Skeletal muscle cell (primary cell): ENCODE measurements around the gene HIVEP3.

ENCODE experiments used
- DNase-seq: peaks from one replicate; pipeline ENCODE4 v3.0.0-alpha.2; 2010; ENCODE audit warnings: low read depth
- H3K4me3 ChIP-seq: 2 replicates; pipeline ENCODE4 v1.5.1; 2011; ENCODE audit warnings: low read depth, mild to moderate bottlenecking, control low read depth, low read length, moderate library complexity

HIVEP3 gene

DNA sequence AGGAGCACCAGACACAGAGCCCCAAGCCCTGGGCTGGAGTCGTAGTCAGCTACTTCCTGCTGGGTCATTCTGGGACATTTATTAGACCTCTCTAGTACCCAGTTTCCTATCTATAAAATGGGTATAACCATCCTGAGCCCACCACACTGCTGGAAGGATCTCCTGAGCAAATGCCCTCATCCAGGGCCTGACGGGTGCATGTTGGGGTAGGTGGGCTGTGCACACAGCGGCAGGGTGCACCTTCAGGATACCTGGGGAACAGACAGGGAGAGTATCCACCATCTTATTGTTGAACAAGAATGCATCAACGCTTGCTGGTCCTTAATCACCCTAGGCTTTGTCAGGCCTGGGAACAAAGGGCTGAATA, 191.0 kb downstream of the HIVEP3 start:
- H3K4me3 ChIP-seq = no peak overlapping the region
- no peak for DNase-seq

DNA sequence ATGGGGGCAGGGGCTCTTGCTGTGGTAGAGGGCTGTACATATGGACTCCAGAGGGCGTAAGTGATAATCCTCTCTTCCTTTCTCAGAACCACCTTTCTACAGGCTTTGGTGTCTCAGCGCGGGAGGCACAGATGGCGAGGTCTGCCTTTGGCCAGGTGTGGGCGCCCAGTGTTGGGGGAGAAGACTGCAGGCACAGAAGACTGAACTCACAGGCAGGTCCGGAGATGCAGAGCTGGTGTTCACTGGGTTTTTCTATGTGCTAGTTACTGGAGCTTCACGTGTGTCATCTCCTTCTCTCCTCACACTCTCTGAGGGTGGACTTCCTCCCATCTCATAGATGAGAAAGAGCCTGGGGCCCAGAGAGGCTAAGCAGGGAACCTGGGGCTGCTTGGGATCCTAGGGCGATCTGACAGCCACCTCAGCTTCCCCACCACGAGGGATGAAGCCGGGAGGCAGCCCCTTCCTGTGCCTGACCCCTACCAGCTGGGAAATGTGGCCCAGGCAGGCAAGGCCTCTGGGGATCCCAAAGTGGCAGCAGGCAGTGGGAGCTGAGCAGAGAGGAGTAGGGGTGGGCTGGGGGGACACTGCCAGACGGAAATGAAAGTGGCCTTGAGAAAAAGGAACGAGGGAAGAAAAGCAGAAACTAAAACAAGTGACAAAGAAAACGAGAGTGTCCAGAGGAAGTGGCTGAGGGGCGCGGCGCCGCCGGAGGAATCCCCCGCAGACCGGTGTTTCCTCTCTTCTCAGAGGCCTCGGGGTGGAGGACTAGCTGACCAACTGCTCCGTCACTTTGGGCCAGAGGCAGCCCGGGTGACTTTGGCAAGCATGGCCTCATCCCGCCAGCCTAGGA, 191.6 kb downstream of the HIVEP3 start:
- DNase-seq = no peak
- no peak overlapping the region for H3K4me3 ChIP-seq

DNA sequence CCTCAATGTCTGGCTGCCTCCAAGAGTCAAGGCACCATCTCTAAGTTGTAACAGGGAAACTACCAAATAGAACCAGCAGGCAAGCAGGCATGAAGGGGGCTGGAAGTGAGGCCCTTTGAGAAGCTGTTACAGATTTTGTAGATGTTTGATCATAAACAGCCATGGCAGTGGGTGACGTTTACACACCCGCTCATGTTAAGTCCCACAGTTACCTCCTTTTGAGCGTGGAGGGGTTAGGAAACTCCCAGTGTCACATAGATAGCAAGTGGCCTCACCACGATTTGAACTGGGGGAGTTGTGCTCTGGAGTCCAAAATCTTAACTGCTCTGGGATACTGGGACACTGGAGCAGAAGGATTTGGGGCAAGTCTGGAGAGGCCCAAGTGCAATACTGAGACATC, 192.4 kb downstream of the HIVEP3 start:
- H3K4me3 ChIP-seq = no peak overlapping the region
- no peak for DNase-seq

DNA sequence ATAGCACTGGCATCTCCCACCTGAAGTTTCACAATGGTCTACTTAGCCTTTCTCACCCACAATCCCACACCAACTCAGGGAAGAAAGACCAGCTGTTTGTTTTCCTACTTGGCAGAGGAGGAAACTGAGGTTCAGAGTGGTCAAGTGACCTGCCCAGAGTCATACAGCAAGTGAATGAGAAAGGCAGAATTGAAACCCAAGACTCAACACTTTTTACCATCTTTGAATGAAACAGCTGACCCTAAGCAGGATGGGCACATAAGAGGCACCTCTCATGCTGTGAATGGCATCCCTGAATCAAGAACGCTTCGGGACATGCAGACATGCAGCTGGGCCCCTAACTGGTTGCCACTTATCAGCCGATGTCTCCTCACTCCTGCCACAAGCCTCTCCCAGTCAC, 193.8 kb downstream of the HIVEP3 start:
- DNase-seq = no peak

DNA sequence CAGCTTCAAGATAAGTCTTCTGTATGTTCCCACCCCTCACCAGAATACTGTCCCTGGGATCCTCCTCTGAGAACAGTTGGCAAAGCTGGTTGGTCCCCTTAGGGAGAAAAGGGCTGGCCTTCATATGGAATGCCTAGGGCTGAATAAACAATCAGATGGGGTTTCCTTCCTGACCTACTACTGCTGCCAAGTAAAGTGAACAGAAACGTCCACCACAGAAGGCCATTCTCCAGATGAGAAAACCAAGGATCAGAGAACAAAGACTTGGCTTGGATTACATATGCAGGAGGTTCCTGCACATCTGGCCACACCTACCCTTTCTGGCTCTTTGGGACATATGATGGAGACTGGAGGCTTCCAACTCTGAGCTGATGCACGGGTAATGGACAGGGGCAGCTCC, 194.5 kb downstream of the HIVEP3 start:
- DNase-seq = no peak
- H3K4me3 ChIP-seq = no peak overlapping the region

More for the DNA sequence above, 193.8 kb downstream of the HIVEP3 start:
- H3K4me3 ChIP-seq = no peak overlapping the region

DNA sequence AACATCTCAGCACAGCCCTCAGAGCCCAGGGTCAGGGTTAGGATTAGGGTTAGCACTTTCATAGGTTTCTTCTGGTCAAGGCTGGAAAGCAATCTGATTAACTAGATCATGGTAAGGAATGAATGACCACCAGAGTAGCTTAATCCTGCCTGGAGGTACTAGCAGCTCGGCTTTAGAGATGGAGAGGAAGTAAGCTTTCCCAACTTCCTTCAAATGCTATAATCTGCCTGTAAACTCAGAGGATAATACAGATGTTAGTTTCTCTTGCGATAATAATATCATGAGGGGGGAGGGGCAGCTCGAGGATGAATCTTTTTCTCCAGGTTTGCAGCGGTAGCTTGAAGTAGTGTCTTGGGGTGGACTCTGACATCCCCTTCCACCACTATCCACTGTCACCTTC, 194.9 kb downstream of the HIVEP3 start:
- H3K4me3 ChIP-seq = no peak overlapping the region
- DNase-seq = no peak

DNA sequence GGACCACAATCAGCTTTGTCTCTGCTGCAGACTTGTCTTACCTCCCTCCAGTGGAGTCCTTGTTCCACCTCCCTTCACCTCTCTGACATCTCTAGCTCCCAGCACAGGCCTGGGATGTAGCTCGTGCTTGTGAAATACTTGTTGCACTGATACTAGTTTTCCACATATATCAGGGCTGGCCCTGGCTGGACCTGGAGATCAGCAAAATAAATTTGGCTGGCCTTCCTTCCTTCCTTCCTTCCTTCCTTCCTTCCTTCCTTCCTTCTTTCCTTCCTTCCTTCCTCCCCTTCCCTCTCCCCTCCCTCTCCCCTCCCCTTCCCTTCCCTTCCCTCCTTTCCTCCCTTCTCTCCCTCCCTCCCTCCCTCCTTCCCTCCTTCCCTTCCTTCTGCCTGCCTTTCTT, 196.5 kb downstream of the HIVEP3 start:
- no peak overlapping the region for H3K4me3 ChIP-seq
- no peak for DNase-seq

DNA sequence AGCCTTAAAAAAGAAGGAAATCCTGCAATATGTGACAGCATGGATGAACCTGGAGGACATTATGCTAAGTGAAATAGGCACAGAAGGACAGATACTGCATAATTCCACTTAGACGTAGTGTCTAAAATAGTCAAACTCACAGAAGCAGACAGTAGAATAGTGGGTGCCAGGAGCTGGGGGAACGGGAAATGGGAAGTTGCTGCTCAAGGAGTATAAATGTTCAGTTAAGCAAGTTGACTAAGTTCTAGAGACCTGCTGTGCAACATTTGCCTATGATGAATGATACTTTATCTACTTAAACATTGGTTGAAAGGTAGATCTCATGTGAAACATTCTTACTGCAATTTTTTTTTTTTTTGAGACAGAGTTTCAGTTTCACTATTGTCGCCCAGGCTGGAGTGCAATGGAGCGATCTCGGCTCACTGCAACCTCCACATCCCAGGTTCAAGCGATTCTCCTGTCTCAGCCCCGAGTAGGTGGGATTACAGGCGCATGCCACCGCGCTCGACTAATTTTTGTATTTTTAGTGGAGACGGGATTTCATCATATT, 197.8 kb downstream of the HIVEP3 start:
- DNase-seq = no peak
- H3K4me3 ChIP-seq = no peak overlapping the region

DNA sequence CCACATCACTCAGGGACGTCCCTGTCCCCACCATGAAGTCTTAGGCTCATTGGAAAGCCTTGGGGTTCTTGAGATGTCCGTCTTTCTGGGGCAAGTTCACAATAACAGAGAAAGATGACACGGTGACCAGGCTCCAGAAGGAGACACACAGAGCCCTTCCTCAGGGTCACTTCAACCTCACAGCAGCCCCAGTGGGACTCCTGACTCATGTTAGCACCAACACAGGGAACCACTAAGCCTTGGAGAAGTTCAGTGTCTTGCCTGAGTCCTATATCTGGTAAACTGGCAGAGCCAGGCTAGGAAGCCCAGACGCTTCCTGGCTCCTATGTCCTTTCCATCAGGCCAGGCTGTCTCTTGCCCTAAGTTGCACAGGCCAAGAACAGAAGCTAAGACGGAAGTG, 199.1 kb downstream of the HIVEP3 start:
- no peak for DNase-seq
- no peak overlapping the region for H3K4me3 ChIP-seq

DNA sequence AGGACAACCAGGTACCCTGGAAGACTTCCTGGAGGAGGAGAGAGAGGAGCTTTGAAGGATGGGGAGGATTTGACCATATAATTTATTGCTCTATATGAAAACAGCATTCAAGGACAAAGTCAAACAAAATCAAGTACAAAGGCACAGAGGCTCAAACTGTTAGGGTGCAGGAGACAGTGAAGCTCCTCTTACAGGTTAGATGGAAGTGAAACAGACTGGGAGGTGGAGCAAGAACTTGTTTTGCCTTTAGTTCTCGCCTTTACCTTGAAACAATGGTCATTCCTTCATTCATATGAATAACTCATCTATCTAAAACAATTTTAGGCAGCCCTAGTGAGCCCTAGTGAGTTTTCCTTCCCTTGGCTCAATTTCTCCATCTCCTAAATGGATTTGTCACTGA, 199.6 kb downstream of the HIVEP3 start:
- H3K4me3 ChIP-seq = no peak overlapping the region
- DNase-seq = no peak

DNA sequence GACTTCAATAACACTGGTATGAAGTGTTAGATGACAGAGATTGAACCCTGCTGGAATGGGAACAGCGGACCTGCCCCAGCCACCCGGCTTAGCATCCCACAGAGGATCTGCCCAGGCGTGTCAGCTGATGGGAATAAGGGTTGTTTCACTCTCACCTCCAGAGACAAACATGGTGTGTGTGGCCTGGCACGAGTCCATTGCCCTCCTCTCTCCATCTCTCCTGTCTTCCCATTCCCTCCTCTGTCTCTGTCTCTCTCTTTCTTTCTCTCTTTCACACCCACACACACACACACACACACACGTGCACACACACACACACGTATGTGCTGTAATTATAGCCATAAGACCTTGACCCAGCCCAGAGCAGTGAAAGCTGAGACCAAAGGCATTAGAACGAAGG, 200.2 kb downstream of the HIVEP3 start:
- H3K4me3 ChIP-seq = no peak overlapping the region
- DNase-seq = no peak

DNA sequence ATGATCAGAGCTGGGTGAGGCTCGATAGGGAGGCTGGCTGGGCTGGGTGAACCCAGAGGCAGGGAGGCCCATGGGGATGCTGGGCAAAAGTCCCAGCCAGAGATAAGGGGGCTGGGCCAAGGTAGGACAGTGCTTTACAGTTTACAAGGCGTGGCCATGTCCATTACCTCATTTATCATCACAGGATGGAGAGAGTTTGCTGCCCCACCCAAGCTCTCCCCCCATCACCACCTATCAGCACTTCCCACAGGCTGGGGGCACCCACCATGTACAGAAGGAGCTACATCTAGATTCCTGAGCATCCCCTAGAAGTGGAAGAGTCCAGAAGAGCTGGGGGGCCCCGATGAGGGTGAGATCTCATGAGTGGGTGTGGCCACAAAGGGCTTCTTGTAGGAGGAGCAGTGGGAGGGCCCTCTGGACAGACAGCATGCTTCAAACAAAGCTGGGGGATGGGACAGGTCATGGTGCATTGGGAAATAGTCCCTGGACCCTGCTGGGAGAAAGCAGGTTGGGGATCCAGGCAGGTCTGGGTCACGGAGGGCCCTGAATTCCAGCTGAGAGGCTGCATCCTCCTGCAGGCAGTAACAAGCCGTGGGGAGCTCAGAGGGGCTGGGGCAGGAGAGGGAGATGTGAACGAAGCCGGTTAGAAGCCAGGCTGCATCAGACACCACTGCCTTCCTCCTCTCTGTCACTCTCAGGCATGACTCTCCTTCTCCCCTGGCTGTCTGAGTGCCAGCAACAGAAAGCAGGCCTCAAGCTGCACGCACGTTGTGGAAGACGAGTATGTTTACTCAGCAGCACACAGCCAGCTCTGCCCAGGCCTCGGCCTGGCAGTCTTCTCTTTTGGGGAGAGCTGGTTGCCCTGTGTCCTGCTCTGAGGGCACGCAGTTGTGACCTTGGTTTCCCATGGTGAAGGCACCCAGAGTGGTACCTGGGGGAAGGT, 202.3 kb downstream of the HIVEP3 start:
- DNase-seq = no peak
- no peak overlapping the region for H3K4me3 ChIP-seq

DNA sequence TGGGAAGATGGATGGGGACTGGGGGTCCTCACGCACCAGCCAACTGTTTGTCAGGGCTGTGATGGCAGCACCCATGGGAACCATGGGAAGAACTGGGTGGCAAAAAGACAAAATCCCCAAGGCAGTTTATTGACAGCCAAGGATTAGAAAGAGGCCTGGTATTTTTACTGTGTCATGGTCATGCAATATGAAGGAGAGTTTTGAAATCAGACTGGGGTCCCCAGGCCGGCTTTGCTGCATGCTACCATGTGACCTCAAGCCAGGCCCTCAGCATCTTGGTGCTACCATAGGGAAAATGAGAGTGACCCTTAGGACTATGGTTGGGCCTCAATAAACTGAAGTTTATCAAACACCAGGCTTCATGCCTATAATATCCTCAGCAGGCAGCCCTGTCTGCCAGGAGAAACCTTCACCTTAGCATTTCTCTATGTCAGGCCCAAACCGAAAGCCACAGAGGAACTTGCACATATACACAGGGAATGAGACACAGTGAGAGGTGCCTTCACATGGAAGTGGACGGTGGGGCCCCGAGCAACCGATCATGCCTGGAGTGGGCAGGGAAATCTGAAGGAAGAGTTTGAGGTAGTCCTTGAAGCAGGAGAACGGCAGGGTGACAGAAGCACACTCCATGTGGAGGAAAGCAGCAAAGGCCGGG, 203.2 kb downstream of the HIVEP3 start:
- no peak overlapping the region for H3K4me3 ChIP-seq
- no peak for DNase-seq

DNA sequence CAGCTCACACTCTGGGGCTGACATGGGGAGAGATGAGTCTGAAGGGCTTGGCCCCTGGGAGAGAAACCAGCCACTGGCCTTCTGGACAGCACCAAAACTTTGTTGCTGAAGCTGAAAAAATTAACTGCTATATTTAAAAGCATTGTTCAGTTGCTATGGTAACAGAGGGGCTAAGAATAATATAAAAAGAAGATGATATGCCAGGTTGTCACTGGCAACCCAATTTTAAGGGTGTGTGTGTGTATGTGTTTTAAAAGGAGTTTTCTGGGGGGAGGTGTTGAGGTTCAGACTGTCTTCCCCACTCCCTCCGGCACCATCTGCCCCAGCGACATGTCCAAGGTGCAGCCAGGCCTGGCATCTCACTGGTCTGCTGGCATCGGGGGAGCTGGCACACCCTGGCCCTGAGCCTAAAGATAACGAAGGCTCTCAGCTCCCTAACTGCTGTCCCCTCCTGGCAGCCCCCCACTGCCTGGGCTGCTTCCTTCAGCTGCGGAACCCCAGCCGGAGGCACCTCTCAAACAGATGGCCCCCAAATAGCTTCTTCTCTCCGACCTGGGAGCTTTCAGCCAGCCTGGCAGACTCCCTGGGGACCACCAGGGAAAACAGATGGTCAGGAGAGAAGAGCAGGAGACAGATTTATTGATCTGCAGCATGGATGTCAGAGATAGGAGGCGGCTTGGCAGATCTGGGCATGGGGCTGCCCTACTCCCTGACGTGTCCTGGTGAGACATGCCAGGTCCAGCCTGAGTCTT, 203.9 kb downstream of the HIVEP3 start:
- H3K4me3 ChIP-seq = no peak overlapping the region
- no peak for DNase-seq

DNA sequence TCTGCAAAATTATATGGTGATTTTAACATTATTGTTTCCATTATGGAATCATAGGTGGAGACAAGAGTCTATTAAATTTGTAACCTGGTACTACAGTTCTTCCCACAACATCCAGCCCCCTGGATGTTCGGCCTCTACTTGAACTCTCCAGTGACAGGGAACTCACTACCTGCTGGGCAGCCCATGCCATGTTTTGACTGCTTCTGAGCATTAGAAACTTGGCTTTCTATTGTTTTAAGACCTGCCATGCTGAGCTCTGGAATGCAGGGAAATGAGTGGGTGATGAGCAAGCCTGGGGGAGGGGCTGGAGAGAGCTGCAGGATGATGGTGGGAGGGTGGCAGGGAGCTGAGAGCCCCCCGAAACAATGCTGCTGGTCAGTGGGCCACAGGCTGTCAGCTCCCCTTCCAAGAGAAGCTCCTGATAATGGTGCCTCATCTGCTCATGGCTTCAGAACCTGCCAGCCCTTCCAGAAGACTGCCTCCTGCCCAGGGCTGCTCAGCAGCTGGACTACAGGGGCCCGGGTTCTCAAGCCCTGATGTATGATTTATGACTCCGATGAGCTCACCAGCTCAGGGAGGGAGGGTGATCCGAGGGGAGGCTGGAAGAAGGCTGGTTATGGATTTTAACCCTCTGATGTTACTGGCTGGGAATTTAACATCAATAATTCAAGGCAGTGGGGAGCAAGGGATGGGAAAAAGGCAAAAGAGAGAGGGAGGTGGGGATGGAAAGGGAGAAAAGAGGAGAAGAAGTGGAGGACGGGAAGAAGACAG, 205.0 kb downstream of the HIVEP3 start:
- H3K4me3 ChIP-seq = no peak overlapping the region
- peak; percentile 78 for DNase-seq

DNA sequence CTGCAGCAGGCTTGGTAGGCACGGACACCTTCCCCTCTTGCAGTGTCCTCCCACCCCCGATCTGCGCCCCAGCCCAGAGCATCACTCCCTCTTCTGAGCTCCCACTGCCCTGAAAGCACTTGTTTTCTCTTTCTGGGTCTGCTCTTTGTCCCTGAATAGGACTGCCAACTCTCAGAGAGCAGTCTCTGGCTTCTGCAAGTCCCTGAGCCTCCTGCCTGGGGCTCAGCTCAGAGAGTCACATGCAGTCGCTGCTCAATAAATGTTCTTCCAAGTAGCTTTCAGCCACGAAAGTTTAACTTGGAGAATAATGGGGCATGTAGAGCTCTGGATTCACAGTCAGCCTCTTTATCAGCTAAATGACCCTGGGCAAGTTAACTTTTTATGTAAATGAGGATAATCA, 205.6 kb downstream of the HIVEP3 start:
- no peak for DNase-seq
- H3K4me3 ChIP-seq = no peak overlapping the region

DNA sequence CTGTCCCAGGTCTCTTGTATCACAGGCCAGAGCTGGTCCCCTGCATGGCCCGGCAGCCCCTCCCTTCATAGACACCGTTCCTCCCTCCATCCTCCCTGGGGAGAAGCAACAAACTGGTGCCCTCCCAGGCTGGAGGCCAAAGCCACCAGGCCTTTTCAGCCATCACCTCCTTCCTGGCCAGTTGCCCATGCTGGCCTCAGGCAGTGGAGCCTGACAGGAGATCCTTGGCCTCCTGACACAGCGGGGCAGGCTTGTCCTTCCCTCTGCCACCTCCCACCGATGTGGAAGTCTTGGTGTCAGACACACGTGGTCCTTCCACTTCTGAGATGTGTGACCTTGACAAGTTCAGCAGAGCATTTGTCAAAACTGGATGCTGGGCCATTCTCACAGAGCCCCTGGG, 206.0 kb downstream of the HIVEP3 start:
- no peak for DNase-seq
- no peak overlapping the region for H3K4me3 ChIP-seq

DNA sequence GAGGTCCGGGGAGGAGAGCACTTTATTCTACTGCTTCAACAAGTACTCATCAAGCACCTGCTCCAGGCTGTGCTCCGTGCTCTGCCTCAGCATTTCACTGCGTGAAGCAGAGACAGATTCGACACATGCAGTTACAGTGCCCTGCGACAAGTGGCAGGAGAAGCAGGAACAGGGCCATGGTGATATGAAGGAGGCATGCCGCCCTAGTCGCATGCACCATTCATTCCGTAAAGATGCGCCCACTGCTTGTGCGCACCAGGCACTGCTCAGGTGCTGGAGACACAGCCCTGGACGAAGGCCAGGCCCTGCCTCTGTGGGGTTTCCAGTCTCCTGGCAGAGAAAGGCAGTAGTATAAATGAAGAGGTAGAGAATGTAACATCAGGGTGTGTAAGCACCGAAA, 206.6 kb downstream of the HIVEP3 start:
- no peak for DNase-seq
- no peak overlapping the region for H3K4me3 ChIP-seq

DNA sequence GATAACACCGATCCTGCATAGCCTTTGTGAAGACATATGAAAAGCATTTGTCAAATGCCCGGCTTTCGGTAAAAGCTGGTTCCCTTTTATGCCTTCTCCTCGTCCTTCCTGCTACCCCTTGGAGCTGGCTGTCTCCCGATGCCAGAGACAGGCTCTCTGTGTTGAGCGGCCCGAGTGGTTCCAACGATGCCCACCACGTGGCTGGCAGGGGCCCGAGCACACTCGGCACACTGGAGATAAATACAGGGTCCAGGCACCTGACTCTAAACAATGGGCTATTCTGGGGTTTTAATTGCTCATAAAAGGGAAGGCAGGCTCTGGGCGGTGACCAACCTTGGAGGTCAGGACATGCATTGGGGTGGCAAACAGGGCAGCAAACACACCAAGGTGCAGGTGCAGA, 207.1 kb downstream of the HIVEP3 start:
- H3K4me3 ChIP-seq = no peak overlapping the region
- no peak for DNase-seq
